ENCODE results near the gene FAM168B. TPM values are rescaled to one million over a fixed set of nuclear protein-coding genes. Genes with fewer than 3 reads are reported as not detected.

Gene FAM168B
- total RNA-seq, 1 donor from 2014 or later = 64.3 TPM

DNA sequence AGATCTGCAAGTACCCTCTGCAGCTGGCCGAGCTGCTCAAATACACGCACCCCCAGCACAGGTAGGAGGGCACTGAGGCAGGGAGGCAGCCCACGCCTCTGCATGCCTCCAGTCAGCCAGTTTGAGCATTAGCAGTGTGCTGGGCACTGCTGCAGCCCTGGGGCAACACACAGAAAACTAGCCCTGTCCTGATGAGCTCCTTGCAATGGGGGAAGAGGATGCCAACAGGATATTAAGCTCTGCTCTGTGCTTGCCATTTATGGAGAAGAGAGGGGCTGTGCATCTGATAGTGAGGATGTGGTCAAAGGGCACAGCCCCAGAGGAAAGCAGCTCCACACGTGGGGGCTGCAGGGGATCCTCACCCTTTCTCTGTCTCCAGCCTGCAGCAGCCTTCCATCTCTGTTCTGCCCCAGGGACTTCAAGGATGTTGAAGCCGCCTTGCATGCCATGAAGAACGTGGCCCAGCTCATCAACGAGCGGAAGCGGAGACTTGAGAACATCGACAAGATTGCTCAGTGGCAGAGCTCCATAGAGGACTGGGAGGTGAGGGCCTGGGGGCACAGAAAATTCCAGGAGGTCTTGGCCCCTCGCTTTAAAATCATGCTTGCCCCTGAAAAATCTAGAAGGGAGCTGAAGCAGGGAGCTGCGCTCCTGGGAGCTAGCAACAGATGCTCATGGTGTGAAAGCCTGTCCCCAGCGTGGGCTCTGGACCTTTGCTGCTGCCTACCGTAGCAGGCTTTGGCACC lies 51.7 kb downstream of the FAM168B start:
- H3K4me1 ChIP-seq = no peaks in the 10 kb centered on the region
- H3K27me3 ChIP-seq = no peaks in the 10 kb centered on the region
- intact Hi-C loops (cut with DNase I) = no loop called here
- DNase-seq (ENCODE audit: low spot score in 2 of 2) = peak in 1 of 2 donors; percentile 50
- H3K9me3 ChIP-seq = no peaks in the 10 kb centered on the region
- H3K4me3 ChIP-seq = no peak overlapping the region
- TF ChIP-seq, protein P1, sequence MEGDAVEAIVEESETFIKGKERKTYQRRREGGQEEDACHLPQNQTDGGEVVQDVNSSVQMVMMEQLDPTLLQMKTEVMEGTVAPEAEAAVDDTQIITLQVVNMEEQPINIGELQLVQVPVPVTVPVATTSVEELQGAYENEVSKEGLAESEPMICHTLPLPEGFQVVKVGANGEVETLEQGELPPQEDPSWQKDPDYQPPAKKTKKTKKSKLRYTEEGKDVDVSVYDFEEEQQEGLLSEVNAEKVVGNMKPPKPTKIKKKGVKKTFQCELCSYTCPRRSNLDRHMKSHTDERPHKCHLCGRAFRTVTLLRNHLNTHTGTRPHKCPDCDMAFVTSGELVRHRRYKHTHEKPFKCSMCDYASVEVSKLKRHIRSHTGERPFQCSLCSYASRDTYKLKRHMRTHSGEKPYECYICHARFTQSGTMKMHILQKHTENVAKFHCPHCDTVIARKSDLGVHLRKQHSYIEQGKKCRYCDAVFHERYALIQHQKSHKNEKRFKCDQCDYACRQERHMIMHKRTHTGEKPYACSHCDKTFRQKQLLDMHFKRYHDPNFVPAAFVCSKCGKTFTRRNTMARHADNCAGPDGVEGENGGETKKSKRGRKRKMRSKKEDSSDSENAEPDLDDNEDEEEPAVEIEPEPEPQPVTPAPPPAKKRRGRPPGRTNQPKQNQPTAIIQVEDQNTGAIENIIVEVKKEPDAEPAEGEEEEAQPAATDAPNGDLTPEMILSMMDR (IDR thresholded peaks at IDR 0.05) = no peak
- H3K27ac ChIP-seq = no peak overlapping the region
- peaks cover 4% of the 10 kb centered on the region in 2 donors for H3K36me3 ChIP-seq

DNA sequence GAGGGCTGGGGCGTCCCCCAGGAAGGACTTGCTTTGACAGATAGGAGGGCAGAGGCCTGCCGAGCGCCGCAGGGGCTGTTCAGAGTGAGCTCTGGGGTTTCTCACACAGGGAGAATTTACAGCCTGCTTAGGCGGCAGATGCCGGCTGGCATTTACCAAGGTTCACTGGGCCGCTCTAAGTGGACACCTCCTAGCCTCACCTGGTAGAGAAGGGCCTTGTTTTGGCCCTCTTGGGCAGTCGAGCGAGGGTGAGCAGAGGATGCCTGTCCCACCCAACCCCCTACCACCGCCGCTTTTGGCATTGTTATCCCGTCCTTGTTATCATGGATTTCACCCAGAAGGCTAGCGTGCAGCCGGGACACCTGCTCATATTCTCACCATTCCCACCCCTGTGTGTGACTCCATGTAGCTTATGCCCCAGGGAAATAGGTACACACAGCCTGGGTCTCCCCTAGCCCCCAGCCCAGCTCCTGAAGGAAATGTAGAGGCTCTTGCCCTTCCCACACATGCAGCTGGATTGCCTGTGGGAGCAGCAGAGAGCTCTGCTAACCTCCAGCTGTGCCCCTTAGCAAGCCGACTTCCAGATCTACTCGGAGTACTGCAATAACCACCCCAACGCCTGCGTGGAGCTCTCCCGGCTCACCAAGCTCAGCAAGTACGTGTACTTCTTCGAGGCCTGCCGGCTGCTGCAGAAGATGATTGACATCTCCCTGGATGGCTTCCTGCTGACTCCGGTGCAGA lies 52.4 kb downstream of the FAM168B start:
- no peaks in the 10 kb centered on the region for H3K4me1 ChIP-seq
- H3K9me3 ChIP-seq = no peaks in the 10 kb centered on the region
- DNase-seq (ENCODE audit: low spot score in 2 of 2) = peak; percentile 4 to 48
- H3K27me3 ChIP-seq = no peaks in the 10 kb centered on the region
- no peaks in the 10 kb centered on the region for H3K36me3 ChIP-seq
- no peak overlapping the region for H3K4me3 ChIP-seq
- intact Hi-C loops (cut with DNase I) = no loop called here
- H3K27ac ChIP-seq = no peak overlapping the region
- TF ChIP-seq, protein P1 (IDR thresholded peaks at IDR 0.05) = no peak

DNA sequence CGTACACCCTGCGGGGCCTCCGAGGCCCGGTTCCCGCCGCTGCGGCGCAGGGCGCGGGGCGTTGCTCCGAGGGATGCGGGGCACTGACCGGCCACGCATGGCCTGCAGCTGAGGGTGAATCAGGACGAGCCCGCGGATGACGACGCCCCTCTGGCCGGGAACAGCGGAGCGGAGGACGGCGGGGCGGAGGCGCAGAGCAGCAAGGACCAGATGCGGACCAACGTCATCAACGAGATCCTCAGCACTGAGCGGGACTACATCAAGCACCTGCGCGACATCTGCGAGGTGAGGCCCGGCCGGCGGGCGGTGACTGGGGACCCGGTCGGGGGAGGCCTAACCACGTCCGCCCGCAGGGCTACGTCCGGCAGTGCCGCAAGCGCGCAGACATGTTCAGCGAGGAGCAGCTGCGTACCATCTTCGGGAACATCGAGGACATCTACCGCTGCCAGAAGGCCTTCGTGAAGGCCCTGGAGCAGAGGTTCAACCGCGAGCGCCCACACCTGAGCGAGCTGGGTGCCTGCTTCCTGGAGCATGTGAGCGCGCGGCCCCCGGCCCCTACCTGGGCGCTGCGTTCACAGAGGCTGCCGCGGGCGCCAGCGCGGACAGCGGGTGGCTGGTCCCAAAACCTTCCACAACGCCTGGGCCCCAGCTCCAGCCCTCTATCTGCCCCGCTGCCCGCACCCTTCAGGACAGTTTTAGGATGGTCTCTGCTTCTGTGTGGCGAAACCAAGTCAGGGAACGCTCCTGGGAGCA lies 53.2 kb downstream of the FAM168B start:
- peak in 1 of 2 donors; percentile 54 for DNase-seq (ENCODE audit: low spot score in 2 of 2)
- intact Hi-C loops (cut with DNase I) = no loop called here
- Histone ChIP-seq H3K4me3 (peak overlapping the region in 1 of 2 donors; percentile 49), H3K27me3 (no peaks in the 10 kb centered on the region), H3K36me3 (no peaks in the 10 kb centered on the region), H3K4me1 (no peaks in the 10 kb centered on the region), H3K9me3 (no peaks in the 10 kb centered on the region), H3K27ac (no peak overlapping the region)
- TF ChIP-seq, protein P1 (IDR thresholded peaks at IDR 0.05) = no peak

DNA sequence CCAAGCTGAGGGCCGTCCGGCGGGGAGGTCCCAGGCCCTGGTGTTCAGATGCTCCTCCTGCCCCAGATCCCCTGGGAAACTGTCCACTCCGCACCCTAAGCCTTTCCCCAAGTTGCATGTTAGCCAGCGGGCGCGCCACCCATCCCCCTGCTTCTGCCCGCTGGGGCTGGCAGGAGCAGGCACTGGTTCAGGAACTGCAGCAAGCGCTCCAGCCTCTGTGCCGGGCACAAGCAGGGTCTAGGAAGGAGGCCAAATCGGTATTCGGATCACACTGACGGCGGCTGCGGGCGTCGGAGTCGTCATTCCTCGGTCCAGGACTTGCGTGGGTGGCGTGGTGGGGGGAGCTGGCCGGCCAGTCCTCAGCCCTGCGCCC lies 53.7 kb downstream of the FAM168B start:
- peak overlapping the region in 1 of 2 donors; percentile 49 for H3K4me3 ChIP-seq
- H3K9me3 ChIP-seq = no peaks in the 10 kb centered on the region
- H3K4me1 ChIP-seq = no peaks in the 10 kb centered on the region
- peak in 1 of 2 donors; percentile 53 for DNase-seq (ENCODE audit: low spot score in 2 of 2)
- H3K27ac ChIP-seq = no peak overlapping the region
- no peaks in the 10 kb centered on the region for H3K27me3 ChIP-seq
- TF ChIP-seq, protein P1 (IDR thresholded peaks at IDR 0.05) = no peak
- intact Hi-C loops (cut with DNase I) = no loop called here
- H3K36me3 ChIP-seq = no peaks in the 10 kb centered on the region

DNA sequence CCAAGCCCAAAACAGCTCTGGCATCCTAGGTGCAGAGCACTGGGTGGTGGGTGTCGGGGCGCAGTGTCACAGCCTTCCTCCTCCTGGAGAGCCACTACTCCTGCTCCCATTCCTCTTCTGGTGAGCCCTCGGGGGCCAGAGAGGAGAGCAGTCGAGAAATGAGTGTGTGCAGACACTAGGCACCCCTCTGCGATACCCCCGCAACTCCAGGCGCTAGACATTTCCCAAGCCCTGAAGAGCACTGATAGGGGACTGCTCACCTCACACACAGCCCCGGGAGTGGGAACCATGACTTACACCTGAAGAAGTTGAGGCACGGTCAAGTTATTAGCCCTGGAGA lies 54.2 kb downstream of the FAM168B start:
- no peak overlapping the region for H3K27ac ChIP-seq
- TF ChIP-seq, protein P1 (IDR thresholded peaks at IDR 0.05) = no peak
- no peaks in the 10 kb centered on the region for H3K36me3 ChIP-seq
- H3K4me3 ChIP-seq = no peak overlapping the region
- intact Hi-C loops (cut with DNase I) = no loop called here
- peak in 1 of 2 donors; percentile 8 for DNase-seq (ENCODE audit: low spot score in 2 of 2)
- no peaks in the 10 kb centered on the region for H3K4me1 ChIP-seq
- H3K9me3 ChIP-seq = no peaks in the 10 kb centered on the region
- no peaks in the 10 kb centered on the region for H3K27me3 ChIP-seq

Measured in ascending aorta (tissue), 2 donors.